UCSD-AML1 (cell line): ENCODE measurements around the gene CELSR1.

Experiments used
- DNase-seq: peaks from one replicate; lab custom pipeline; 2025; ENCODE audit not compliant: unreplicated experiment; lab: John Stamatoyannopoulos, UW

CELSR1 gene

DNA sequence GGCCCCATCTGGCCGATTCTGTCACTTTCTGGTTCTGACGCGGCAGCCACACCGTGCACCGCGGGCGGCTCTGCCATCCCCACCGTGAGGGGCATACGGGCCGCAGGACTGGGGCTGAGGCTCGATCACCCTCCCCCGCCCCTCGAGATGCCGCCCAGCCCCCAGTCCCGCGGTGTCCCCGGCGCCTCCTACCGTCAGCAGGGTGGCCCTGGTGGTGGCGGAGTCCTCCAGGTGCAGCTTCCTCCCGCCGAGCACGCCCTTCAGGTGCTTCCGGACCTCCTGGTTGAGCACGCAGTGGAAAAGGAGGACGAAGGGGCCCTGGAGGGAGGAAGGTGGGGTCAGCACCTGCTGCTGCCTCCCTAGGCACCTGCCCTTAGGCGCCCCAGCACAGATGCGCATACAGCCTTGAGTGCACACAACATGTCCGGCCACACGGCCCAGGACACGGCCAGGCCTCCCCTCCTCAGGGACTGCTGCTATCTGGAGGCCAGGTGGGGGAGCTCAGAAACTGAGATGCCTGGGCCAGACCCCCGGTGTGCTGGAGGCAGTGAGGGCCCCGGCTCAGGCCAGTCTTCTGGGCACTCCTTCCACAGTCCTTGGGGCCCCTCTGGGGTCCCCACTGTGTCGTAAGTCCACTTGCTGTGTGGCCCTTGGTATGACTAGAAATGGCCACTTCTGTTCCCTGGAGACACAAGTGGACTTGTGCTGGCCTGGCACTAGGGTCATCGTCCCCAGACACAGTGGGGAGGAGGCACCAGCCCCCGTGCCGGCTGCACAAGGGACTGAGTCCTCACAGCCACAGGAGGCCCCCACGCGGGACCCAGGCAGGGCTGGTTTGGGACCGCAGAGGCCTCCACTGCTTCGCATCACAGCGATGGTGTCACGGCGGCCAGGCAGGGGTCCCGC, 170.4 kb downstream of the CELSR1 start:
- no peak for DNase-seq

GRCh38 chr22:46366327-46366731, 171.1 kb downstream of the CELSR1 start:
- DNase-seq: no peak

DNA sequence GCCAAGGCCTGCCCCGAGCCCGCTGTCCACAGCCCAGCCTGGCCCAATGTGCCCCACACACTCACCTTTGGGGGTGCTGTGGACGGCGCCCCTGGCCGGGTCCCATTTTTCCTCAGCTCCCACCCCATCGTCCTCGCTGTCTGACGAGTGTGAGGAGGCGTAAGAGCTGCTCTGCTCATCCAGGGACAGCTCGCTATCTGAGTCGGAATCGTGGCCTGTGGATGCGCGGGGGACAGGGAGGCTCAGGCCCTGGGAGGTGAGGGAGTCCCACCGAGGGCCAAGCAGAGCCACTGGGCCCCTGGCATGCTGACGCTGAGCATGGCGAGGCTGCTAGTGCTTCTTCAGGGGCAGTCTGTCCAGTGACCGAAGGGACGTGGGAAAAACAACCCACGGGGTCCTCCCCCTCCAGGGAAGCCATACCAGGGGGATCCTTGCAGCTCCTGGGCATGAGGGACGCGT, 172.2 kb downstream of the CELSR1 start:
- DNase-seq: no peak

DNA sequence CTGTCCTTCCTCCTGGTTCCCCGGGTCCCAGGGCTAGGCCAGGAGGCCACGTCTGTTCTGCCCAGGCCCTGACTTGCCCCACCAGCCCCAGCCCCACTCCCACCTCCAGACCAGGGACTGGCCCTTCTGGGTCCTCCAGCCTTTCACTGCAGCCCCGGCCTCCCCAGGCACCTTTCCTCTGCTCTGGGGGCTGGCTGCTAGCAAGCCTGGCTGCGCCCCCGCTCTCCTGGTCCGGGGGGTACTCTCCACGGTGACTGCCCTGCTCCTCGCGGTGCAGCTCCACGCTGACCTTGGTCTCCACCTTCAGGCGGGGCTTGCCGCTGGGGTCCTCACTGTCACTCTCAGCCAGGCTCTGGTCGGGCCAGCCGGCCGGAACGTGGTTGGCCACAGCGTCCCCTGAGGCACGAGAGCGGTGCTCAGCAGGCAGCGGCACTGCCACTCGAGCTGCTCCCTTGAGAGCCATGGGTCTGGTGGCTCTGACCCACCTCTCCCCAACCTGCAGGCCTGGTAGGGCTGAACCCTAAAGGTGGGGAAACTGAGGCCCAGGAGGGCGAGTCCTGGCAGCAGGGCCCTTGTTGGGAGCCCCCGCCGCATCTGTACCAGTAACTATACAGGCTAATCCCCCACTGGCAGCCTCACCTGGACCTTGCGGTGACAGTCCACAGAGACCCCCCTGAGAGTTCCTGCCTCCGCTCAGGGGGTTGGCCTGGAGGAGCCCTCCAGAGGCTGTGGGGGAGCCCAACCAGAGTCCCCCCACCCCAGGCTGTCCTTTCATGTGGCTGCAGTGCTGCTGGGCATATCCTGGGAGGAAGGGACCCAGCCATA, 172.9 kb downstream of the CELSR1 start:
- DNase-seq: no peak

GRCh38 chr22:46363611-46364321, 173.7 kb downstream of the CELSR1 start:
- no peak for DNase-seq

DNA sequence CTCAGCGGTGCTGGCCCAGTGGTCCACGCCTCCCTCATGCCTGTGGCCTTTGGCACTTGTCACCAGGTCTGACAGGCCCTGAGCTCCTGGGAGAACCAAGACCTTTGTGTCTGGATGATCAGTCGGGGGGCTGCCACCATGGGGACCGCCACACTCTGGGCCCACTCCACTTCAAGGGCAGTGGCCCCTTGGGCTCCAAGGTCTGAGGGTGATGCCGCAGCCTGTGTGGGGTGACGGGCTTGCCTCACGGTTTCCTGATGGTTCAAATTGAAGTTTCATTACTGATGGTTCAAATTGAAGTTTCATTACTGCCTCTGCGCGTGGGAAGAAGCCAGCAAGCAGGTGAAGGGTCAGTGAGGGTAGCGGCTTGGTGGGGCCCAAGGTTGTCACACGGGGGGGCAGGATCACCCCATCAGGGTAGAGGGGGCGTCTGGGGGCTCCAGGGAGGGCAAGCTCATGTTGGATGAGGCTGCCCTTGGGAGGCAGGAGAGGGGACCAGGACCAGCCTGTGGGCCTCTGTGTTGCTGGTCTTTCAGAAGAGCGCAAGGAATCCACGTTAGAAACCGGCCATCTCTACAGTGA, 174.4 kb downstream of the CELSR1 start:
- no peak for DNase-seq

DNA sequence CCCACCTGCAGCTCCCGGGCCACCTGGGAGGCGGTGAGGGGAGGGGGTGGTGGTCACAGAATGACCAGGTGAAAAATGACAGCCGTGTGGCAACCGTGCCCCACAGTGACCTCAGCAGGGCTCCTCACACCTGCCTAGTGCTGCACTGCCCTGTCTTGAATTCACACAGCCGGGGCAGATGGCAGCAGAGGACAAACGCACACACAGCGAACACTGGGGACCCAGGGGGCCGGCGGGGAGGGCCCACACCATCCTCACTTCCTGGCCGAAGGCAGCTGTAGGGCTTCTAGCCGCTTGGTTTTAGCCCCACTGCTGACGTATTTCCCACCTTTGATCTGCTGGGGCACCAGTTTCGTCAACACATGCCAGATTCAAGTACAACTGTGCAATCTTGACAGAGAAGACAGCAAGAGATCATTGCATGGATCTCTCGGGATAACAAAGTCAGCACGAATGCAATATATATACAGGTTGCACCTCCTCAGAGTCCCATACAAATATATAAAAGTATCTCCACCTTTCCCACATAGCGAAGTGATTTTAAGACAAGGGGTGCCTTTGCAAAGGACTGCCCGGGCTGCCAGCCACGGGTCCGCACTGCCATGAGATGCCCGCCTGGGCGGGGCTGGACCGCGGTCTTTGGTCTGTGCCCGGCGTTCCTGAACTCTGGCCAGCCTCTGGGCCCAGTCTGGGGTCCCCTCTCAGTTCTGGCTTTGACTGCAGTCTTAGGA, 175.1 kb downstream of the CELSR1 start:
- DNase-seq: no peak

DNA sequence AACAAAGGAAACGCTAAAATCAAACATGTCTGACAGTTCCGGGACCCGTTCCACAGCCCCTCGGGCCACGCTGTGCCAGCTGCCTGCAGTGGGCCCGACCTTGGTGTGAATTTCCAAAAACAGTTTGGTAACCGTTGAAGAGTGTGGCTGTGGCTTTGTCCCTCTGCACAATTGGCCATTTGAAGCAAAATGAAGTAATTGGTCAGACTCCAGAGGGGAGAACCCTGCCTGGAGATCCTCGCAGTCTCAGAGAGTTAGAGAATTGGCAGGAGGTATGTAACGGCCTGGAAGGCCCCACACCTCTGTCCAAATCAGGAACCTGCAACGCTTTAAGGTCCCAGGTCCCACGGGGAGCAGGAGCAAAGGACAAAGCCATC, 175.6 kb downstream of the CELSR1 start:
- no peak for DNase-seq

DNA sequence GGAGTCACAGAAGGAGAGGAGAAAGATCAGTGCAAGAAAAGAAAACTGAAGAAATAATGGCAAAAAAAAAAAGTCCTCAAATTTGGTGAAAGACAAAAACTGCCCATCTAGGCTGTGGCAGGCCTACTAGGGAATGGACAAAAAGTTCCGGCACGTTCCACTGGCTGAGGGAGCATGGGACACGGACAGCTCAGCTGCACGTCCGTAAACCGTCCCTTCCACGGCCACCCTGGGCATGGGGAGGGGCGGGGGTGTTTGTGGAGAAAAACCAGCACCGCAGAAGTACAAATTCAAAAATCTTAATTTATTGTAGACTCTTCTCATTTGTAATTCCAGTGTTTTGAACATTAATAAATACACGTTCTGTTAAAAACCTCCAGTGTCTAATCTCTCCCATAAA, 176.5 kb downstream of the CELSR1 start:
- no peak for DNase-seq

- no peak for DNase-seq
Measured at GRCh38 chr22:46360097-46360496, 177.3 kb downstream of the CELSR1 start.

- DNase-seq: no peak
Measured at GRCh38 chr22:46359362-46359761, 178.1 kb downstream of the CELSR1 start.

- DNase-seq: no peak
Measured at GRCh38 chr22:46358766-46359165, 178.7 kb downstream of the CELSR1 start.

- DNase-seq: no peak
Measured at GRCh38 chr22:46357711-46358520, 179.5 kb downstream of the CELSR1 start.

DNA sequence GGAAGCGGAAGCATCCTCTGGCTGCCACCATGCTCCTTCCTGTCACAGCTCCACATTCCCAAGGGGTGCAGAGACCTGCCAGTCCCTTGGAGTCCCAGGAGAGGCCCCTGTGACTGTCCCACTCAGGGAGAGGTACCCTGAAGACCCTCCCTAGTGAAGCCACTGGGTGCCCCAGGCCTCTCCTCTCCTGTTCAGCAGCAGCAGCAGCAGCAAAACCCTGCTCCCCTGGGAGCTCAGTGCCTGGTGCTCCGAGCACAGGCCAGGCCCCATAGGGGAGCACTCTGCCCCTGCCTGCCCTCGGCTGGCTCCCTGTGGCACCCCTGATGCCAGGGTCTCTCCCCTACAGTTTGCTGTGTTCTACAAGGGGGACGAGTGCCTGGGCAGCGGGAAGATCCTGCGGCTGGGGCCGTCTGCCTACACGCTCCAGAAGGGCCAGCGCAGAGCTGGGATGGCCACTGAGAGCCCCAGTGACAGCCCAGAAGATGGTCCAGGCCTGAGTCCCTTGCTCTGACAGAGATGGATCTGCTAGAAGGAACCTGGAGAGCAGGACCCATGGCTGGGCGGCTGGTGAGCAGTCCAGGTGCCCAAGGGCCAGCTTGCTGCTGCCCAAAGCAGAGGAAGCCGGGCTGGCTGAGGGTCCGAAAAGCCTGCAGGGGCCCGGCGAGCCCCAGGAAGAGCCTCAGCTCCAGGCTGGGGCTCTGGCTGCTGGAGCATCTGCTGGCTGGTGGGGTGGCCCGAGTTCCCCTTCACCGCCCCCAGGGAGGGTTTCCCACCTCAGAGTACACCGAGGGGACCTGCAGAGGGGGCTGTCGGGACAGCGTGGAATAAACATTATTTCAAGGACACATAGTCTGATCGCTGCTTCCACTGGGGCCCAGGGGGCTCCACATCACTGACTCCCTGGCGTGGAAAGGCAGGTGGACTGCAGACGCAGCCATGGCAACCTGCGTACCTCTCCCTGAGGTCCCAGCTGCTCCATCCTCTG, 180.6 kb downstream of the CELSR1 start:
- DNase-seq: no peak

- no peak for DNase-seq
Measured at GRCh38 chr22:46355996-46356471, 181.4 kb downstream of the CELSR1 start.

DNA sequence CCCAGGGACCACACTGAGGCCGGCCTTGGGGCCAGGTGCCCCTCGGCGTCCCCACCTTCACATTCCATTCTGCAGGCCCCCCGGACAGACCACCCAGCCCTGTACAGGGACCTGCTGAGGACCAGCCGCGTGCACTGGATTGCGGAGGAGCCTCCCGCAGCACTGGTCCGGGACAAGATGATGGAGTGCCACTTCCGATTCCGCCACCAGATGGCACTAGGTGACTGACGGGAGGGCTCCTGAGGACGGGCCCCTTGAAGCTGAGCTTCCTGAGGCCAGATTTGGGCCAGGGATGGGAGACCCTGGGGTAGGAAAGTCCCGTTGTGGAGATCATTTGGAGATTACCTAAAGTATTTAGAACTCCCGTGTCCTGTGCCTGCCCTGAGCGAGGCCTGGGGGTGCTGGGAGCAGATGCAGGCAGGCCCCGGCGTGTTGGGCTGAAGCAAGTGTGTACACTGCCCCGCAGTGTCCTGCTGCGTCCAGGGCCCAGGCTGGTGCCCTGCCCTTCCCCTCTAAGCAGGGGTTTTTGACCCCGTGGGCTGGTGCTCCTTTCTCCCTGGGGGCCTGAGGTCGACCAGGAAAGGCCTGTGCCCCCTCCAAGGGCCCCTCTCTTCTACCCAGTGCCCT, 181.9 kb downstream of the CELSR1 start:
- peak; percentile 50 for DNase-seq

- DNase-seq: no peak
Measured at GRCh38 chr22:46354993-46355305, 182.5 kb downstream of the CELSR1 start.
